SK-N-MC (cell line): ENCODE results near the gene NALCN.

Source experiments
- EZH2 ChIP-seq: fragments of 200-600 bp; sonication (generic); IDR thresholded peaks from one replicate; pipeline ENCODE4 v1.6.1; 2017; ENCODE audit warnings: antibody characterized with exemption
- POLR2AphosphoS5 ChIP-seq: IDR thresholded peaks from 2 replicates; pipeline ENCODE4 v1.6.1; 2012; ENCODE audit warnings: mild to moderate bottlenecking, low read depth, low read length, borderline replicate concordance

- no peak for TF ChIP-seq EZH2
- no peak for TF ChIP-seq POLR2AphosphoS5
Observed at GRCh38 chr13:101010100-101010499, 406.2 kb downstream of the NALCN start.
